Activated CD4-positive, alpha-beta T cell treated with anti-CD3 and anti-CD28 coated beads, Interleukin-2, amount 50 U/mL, for 4 hours (primary cell): ENCODE results near the gene NCOA1.
"Not testable (repeated sequence)": the region's sequence is repeated elsewhere in the genome, so short reads cannot be mapped to it uniquely, and the experiment has no call there.

Source experiments
- DNase-seq, 2 experiments: peaks; one replicate each; pipeline ENCODE4 v3.0.0-alpha.2; 2020

Gene NCOA1

DNA sequence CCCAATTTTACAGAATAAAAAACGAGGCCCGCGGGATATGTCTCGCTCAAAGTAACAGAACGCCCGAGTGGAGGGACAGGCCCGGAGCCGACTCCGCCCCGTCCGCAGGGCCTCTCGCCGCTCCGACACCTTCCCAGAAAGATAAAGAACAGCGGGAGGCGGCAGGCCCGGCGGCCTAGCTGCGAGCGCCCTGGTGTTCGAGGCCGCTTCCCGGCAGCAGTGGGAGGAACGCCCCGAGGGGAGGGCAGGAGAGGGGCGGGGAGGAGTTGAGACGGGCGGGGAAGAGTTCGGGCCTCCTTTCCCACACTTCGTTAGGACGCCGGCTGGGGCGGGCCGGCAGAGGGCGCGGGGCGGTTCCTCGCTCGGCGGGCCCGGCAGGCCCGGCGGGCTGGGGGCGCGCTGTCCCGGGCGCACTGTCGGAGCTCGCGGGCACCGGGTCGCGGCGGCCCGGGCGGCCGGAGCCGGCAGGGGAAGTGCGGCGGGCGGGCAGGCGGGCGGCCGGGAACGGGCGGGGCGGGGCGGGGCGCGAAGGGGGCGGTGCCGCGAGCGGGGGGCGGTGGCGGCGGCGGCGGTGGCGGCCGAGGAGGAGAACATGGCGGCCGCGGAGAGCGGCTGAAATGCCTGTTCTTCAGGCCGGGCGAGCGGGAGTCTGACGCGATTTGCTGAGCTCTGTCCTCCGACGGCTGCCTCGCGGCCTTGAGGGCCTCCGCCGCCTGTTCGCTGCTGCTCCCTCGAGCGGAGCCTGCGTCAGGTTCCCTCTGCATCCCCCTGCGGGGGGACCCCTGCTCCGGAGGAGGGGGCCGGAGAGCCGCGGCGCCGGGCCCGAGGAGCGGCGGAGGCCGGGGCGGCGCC lies at the start of gene NCOA1:
Gene NCOA1, plus strand, starts transcription at position 565 of the 852 bp plus-strand sequence. CDS start 167,424 bp downstream, outside the sequence.
- DNase-seq = peak; percentile 90 to 92

- DNase-seq = no peak
These were observed 42.3 kb upstream of the NCOA1 start for GRCh38 chr2:24448797-24449196.

GRCh38 chr2:24449344-24449743 lies 41.7 kb upstream of the NCOA1 start:
- no peak for DNase-seq

- DNase-seq = no peak
These were observed 39.1 kb upstream of the NCOA1 start for GRCh38 chr2:24451805-24452501.

DNA sequence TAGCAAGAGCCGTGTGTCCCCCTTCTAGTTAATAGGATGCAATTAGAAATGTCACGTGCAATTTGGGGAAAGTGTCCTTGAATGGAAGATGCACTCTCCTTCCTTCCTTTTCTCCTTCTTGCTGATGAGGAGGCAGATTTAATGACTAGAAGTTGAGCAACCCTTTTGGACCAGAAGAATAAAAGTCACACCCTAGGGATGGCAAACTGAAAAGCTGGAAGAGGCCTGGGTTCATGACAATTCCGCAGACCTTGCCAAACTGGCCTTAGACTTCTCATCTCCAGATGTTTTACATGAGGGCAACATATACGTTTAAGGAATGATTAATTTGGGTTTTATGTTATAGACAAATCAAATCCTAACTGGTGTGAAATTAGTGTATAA lies 38.6 kb upstream of the NCOA1 start:
- DNase-seq = no peak

- DNase-seq = no peak
These were observed 37.5 kb upstream of the NCOA1 start for GRCh38 chr2:24453379-24454073.

DNA sequence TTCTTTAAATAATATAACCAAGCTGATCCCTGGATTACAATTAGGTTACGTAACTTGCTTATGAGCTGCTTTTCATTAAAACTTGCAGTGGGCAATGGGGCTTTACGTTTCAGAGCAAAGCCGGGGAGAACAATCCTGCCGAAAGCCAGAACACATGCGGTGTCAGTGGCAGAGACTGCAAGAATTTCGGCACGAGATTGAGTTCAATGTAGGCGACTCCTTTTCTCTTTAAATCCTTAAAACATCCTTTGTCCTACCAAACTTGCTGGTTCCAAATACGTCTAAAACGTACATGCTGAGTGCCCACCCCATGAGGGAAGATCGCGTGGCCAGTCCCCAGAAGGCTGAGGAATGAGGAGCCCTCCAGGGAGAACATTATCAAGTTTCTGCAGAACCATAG lies 36.8 kb upstream of the NCOA1 start:
- DNase-seq = no peak

GRCh38 chr2:24456599-24457556 lies 34.2 kb upstream of the NCOA1 start:
- DNase-seq = no peak

DNA sequence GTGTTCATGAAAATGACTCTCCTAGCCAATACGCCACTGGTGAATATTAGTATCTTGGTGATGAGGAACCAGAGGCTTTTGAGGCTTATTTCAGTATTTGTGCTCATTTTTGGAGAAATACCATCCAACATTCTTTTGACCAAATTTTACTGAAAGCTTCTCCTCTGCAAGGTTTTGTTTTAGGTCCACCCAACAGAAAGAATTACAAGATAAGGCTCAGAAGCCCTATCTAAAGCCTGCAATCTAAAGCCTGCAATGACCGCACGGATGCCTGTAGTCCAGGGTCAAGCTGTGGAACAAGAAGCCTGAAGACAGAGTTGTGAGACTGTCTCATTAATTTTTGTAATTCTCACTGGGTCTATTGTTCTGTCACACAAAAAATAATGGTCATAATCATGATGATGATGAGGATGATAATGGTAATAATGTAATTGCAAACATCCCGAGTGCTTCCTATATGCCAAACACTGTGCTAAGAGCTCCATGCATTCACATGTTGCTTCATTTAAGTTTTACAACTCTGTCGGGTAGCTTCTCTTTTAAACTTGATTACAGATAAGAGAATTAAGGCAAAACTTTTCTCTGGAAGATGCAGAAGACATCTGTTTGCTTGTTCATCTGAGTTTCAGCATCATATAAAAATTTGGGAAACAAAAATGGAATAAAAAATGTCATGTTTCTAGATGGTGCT lies 33.2 kb upstream of the NCOA1 start:
- no peak for DNase-seq

DNA sequence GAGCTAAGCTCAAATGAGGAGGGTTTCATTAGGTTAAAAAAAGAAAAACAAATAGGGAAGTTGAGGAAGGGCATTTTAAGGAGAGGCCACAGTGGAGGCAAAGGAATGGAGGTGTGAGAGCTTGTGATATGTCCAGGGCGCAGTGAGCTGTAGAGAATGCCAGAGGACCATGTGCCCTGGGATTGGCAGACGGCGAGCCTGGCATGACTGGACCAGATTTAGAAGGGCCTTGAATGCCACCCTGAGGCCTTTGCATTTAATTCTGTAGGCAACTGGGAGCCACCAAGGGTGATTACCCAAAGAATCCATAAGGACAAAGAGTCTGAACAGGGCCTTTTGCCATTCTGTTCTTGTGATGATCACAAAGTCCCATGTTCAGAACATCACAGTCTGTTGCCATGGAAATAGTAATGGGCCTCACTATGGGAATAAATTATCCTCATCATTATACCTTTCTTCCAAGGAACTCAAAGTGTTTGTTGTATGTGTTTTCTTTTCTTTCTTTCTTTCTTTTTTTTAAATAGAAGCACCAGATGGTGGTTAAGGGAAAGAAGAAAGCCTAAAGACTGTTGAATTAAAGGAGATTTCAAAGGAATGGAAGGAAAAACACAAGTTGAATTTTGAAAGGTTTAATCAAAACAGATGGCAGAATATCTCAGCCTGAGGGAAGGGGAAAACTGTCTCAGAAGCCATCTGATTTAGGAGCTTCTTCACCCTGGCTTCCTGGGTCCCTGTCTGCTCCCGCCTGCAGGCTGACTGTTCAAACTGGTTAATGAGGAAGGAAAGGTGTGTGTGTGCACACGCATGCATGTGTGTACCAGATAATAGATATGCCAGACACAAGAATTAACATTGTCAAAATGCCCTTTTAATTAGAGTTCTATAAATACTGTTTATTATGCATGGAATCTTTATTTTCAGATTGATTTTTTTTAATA lies 31.6 kb upstream of the NCOA1 start:
- DNase-seq = no peak

DNA sequence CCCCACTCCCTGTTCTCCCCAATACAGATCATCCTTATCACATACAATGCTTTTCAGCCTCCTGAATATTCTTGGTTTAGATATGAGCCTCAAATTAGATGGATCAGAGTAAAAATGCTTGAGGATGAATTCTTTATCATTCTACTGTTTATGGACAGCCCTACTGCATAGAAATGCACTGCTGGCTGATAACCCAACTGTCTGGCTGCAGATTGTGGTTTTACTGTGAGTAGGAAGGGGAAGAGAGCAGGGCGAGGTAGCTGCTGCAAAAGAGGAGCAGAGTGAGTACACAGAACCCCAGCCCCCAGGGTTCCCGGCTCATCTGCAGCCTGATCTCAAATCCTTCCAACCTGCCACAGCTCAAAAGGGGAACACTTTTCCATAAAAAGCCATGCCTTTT lies 29.4 kb upstream of the NCOA1 start:
- no peak for DNase-seq

DNA sequence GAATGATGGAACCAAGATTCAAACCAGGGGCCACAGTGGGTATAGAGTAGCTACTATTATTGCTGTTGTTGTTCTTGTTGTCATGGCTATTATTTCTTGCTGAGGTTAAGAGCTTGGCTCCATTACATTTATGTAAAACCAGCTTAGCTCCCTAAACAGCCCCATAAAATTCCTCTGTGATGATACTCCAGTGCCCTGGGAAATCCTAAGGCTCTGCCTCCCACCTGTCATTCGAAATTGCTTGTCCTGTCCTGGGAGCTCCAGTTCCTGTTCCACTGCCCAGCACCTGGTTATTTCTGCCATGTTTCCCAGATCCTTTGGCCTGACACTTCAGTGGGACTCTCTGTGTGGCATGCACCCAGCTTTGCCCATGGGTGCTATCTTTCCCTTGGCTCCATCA lies 27.8 kb upstream of the NCOA1 start:
- no peak for DNase-seq

GRCh38 chr2:24466871-24467870 lies 23.9 kb upstream of the NCOA1 start:
- no peak for DNase-seq

DNA sequence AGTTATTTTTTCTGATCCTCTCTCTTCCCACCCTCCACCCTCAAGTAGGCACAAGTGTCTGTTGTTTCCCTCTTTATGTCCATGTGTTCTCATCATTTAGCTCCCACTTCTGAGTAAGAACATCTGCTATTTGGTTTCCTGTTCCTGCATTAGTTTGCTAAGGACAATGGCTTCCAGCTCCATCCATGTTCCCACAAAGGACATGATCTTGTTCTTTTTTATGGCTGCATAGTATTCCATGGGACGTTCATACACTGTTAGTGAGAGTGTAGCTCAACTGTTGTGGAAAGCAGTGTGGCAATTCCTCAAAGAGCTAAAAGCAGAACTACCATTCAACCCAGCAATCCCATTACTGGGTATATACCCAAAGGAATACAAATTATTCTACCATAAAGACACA lies 22.6 kb upstream of the NCOA1 start:
- DNase-seq = not testable (repeated sequence)

- no peak for DNase-seq
These were observed 21.9 kb upstream of the NCOA1 start for GRCh38 chr2:24469148-24469650.

GRCh38 chr2:24471662-24472061 lies 19.4 kb upstream of the NCOA1 start:
- no peak for DNase-seq

- DNase-seq = no peak
These were observed 18.6 kb upstream of the NCOA1 start for GRCh38 chr2:24472416-24472815.

DNA sequence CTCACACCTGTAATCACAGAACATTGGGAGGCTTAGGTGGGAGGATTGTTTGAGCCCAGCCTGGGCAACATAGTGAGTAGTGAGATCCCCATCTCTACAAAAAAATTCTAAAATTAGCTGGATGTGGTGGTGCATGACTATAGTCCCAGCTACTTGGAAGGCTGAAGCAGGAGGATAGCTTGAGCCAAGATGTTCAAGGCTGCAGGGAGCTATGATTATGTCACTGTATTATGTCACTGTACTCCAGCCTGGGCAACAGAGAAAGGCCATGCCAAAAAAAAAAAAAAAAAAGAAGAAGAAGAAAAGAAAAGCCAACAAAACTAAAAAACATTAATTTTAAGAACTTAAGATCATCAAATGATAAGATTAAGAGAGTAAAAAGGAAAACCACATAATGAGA lies 17.4 kb upstream of the NCOA1 start:
- DNase-seq = no peak

GRCh38 chr2:24474053-24474452 lies 17.0 kb upstream of the NCOA1 start:
- no peak for DNase-seq
